ENCODE results near the gene RPN2.

Gene RPN2

DNA sequence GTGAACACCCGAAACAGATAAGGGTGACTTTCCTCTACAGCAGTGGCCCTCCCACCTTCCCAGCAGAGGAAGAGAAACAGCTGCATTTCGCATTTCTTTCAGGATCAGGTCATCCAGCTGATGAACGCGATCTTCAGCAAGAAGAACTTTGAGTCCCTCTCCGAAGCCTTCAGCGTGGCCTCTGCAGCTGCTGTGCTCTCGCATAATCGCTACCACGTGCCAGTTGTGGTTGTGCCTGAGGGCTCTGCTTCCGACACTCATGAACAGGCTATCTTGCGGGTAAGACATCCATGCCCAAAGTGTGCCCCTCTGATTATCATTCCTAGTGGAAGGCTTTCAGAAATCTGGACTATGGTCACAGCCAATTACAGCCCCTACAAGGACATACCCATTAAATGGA, 28.0 kb downstream of the RPN2 start:
- no peak for TF ChIP-seq CTCF (IDR thresholded peaks at IDR 0.05; ENCODE audit: insufficient read depth, low read depth, low read length, missing control alignments)
- no peak overlapping the region for H3K4me3 ChIP-seq (ENCODE audit: low read length)
- DNase-seq (ENCODE audit: low read depth) = no peak

- H3K4me3 ChIP-seq (ENCODE audit: low read length) = no peak overlapping the region
- TF ChIP-seq CTCF (IDR thresholded peaks at IDR 0.05; ENCODE audit: insufficient read depth, low read depth, low read length, missing control alignments) = no peak
- DNase-seq (ENCODE audit: low read depth) = no peak
These were observed 30.1 kb downstream of the RPN2 start for GRCh38 chr20:37209193-37209592.

- no peak for TF ChIP-seq CTCF (IDR thresholded peaks at IDR 0.05; ENCODE audit: insufficient read depth, low read depth, low read length, missing control alignments)
- DNase-seq (ENCODE audit: low read depth) = peak; percentile 69
- H3K4me3 ChIP-seq (ENCODE audit: low read length) = no peak overlapping the region
These were observed 30.7 kb downstream of the RPN2 start for GRCh38 chr20:37209661-37210314.

GRCh38 chr20:37218441-37218840, 39.3 kb downstream of the RPN2 start:
- TF ChIP-seq CTCF (IDR thresholded peaks at IDR 0.05; ENCODE audit: insufficient read depth, low read depth, low read length, missing control alignments) = no peak
- no peak overlapping the region for H3K4me3 ChIP-seq (ENCODE audit: low read length)
- no peak for DNase-seq (ENCODE audit: low read depth)

DNA sequence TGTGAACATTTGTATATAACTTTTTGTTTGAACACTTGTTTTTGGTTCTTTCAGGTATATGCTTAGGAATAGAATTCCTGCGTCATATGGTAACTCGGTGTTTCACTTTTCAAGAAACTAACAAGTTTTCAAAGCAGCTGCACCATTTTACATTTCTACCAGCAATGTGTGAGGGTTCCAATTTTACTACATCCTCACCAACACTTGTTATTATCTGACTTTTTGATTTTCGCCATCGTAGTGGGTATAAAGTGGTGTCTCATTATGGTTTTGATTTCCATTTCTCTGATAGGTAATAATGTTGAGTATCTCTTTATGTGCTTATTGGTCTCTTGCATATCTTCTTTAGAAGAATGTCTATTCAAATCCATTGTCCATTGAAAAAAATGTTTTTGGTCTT, 39.8 kb downstream of the RPN2 start:
- DNase-seq (ENCODE audit: low read depth) = no peak
- no peak overlapping the region for H3K4me3 ChIP-seq (ENCODE audit: low read length)
- no peak for TF ChIP-seq CTCF (IDR thresholded peaks at IDR 0.05; ENCODE audit: insufficient read depth, low read depth, low read length, missing control alignments)

DNA sequence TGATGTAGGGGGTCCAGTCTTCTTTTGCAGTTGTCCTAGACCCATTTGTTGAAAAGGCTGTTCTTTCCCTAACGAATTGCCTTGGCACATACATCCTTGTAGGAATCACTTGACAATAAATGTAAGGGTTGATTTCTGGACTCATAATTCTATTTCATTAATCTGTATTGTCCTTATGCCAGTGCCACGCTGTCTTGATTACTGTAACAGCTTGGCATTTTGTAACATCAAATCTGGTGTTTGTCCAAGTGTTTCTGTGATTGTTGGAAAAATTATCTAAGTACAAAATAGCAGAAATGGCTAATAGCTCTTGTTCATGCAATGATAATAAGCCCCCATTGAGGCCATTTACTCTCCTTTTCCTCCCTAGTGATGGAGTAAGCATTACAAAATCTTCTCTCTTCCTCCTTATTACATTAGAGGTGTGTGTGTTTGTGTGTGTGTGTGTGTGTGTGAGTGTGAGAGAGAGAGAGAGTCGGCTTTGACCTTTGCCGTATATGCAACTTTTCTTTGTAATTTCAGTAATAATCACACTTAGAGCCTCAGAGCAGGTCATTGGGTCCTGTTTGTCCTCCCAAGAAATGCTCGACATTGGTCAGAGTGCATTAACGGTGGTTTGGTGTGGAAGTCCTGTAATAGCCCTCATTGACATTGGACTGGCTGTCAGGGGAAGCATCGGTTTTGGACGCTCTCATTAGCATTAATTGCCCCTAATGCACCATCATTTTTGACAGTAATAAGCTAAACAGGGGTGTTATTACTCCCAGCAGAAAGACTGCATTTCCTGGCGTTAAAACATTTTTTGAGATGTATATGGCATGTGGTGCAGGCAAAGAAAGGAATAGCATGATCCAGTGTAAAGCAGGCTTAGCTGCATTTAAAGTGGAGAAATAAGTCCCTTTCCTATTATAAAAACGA, 40.9 kb downstream of the RPN2 start:
- no peak for TF ChIP-seq CTCF (IDR thresholded peaks at IDR 0.05; ENCODE audit: insufficient read depth, low read depth, low read length, missing control alignments)
- no peak overlapping the region for H3K4me3 ChIP-seq (ENCODE audit: low read length)
- DNase-seq (ENCODE audit: low read depth) = no peak
